ENCODE measurements around the gene NEDD4. TPM values are rescaled to one million over a fixed set of nuclear protein-coding genes. Genes with fewer than 3 reads are reported as not detected.
"Not testable (repeated sequence)": the region's sequence is repeated elsewhere in the genome, so short reads cannot be mapped to it uniquely, and the experiment has no call there.

NEDD4 gene
- total RNA-seq, 1 donor from 2014 or later, result 31.5 TPM

DNA sequence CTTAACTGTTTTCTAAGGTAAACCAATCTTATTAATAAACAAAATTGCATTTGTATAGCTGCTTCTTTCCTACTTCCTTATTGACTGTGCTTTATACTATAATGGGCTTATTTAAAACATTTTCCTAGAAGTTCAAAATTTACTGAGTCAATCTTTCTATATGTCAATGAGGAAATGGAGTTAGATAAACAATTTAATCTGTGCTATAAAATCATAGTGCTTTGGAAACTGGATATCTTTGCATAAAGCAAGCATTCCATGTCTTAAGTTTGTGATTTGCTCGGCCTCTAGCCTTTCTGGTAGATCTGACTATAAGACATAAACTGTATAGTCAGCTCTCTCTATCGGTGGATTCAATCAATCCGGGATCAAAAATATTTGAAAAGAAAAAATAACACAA, 99.6 kb downstream of the NEDD4 start:
- no peak for DNase-seq

DNA sequence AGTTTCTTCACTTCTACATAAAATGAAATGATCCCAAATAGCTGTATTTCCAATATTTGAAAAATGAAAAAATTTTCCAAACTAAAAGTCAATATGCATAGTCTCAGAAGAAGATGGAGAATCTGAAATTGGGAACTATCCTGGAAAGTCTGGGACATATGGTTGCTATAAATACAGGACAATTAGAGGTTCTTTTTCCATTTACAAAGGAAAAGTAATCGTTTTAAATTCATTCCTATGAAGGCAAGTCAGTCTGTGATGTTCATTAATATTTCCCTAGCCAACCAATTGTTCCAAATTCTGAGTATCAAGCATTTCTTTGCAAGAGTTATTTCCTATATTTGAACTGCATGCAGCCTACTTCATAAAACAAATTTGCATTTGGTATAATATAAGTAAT, 102.2 kb downstream of the NEDD4 start:
- no peak for DNase-seq

DNA sequence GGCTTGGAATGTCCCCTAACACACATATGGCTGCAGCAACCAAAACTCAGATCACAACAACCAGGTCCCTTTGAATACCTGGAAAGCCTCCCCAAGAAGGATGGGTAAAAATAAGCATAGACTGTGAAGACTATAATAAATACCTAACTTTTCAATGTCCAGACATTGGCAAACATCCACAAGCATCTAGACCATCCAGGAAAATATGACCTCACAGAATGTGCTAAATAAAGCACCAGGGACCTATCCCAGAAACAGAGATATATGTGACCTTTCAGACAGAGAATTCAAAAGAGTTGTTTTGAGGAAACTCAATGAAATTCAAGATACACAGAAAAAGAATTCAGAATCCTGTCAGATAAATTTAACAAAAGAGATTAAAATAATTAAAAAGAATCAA, 109.2 kb downstream of the NEDD4 start:
- DNase-seq, result peak; percentile 7

DNA sequence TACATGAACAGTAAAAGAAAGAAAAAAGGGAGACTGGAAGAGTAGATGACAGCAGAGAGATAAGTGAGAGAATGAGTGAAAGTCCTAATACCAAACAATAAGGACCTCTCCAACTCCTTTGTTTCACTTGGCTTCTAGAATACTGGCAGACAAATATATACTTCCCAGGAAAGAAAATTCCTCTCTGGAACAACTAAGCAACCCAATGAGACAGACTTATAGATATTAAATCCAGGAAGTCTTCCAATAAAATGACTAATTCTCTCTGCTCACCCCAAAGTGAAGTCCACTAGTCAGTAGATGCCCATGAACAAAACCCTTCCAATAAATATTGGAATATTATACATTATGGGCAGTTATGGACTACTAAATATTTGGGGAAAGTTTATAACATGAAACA, 114.2 kb downstream of the NEDD4 start:
- no peak for DNase-seq

DNA sequence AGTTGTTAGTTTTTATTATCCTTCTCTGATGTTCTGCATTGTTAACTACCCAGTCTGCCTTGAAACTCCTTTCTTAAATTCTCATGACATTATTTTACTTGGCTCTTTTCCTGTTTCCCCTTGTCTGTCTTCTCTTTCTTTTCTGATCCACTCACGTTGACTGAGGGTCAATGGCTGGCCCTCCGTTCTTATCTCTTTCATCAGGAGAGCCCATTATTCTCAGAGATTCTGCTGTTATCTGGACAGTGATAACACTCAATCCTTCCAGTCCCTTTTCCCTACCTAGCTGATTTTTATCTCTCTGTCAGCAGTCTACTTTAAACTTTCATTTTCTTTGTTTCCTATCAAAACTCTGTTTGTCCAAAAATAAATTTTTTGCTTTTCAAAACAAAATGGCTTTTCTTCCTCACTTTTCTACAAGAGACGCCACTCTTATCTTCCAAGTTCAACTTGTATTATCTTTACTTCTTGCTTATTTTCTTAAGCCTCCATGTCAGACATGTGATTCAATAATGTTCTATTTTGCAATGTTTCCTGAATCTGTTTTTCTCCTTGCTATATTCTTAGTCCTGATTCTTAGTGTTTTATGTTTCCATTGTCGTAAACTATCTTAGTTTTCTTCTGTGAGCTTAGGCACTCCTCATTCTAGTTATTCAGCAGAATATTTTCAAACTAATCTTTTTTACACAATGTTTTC, 120.2 kb downstream of the NEDD4 start:
- DNase-seq, result no peak

DNA sequence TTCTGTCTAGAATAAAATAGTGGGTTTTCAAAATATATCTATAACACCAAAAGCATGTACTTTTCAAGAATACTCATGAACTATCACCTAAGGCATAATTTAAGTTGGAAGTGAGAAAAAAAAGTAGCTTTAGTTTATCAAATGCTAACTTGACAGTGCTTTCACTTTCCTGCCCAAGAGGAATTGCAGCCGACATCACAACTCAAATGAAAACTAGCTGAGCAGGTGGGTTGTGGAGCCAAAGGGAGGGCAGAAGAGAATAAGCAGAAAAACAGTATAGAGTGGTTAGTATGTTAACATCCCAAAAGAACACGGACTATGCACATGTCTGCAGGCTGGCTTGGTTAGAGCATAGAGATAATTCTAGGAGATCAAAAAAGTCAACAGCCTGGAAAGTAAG, 120.9 kb downstream of the NEDD4 start:
- no peak for DNase-seq

DNA sequence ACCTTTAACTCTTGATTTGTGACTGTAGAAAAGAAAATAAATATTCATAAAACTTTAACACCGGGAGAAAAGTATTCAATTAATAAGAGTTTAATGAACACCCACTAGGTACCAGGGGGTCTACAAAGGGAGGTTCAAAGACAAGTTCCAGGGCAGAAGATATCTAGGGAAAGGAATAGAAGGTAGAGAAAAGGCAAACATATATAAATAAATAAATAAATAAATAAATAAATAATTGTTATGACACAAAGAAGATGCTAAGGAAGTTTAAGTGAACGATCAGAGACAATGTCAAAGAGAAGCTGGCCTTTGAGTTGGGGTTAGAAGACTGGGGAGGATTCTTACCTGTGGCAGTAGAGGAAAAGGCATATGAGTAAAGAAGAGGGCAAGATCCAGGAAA, 123.8 kb downstream of the NEDD4 start:
- no peak for DNase-seq

DNA sequence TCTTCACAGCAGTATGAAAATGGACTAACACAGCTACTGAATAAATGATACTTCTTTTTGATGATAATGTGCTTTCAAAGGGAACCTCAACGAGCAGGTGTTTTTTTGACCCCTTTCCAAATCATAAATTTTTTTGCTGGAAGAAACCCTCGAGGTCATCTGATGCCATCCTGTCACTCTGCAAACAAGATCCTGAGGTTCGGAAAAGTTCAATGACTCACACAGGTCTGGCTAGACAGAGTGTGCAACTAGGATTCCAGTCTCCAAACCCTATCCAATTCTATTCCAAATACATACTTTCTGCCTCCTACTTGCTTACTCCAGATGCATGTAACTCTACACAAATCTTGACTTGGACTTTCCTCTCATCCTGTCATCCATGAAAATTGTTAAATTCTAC, 124.7 kb downstream of the NEDD4 start:
- no peak for DNase-seq

DNA sequence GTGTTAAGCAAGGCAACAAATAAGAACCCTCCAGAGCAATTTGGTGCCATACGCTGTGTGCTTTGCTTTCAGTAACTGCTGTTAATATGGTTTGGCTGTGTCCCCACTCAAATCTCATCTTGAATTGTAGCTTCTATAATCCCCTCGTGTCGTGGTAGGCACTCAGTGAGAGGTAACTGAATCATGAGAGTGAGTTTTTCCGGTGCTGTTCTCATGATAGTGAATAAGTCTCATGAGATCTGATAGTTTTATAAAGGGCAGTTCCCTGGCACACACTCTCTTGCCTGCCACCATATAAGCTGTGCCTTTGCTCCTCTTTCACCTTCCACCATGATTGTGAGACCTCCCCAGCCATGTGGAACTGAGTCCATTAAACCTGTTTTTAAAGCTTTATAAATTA, 125.1 kb downstream of the NEDD4 start:
- DNase-seq, result not testable (repeated sequence)

DNA sequence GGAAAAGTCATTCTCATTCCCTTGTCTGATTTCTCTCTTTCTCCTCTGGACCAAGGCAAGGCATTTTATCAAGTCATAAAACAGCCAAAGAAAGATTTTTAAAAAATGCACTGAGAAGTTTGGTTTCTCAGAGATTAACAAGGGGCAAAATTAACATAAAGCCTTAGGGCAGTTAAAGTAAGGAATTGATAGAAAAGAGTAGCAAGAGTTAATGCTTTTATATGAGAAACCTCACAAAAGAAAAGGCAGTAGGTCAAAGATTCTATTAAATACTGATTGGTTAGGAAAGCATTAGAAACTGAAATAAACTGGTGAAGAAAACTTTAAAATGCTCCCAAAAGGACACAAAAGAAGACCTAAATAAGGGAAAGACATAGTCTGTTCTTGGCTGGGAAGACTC, 129.5 kb downstream of the NEDD4 start:
- no peak for DNase-seq

DNA sequence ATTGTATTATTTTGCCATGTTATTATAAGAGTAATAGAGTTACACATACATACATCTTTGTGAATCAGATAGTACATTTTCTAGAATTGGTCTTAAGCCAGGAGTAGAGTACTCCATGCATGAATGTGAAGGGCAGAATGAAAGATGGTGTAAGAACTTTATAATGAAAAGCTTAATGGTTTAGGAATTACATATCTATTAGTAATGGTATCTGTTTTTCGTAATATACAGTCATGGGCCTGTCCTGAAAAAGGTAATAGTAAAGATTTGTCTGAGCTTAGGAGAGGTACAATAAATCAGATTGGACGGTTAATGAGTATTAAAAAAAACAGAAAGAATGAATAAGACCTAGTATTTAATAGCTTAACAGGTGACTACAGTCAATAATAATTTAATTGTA, 132.3 kb downstream of the NEDD4 start:
- DNase-seq, result no peak

DNA sequence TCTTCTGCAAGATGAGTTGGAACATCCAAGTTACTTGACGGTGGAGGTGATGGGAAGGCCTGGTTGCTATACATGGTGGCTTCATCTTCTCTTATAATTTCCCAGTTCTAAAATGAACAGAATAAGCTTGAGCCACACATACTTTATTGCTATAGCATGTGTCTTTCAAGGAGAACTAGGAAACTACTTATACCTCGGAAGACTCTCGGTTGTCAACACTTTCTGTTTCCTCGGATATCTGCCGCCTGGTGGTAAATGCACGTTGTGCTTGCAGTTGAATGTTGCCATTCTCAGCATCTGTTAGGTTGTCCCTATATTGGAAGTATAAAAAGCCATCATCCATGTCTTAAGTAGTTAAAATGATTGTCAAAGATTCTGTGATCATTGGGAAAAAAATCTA, 132.9 kb downstream of the NEDD4 start:
- DNase-seq, result no peak

DNA sequence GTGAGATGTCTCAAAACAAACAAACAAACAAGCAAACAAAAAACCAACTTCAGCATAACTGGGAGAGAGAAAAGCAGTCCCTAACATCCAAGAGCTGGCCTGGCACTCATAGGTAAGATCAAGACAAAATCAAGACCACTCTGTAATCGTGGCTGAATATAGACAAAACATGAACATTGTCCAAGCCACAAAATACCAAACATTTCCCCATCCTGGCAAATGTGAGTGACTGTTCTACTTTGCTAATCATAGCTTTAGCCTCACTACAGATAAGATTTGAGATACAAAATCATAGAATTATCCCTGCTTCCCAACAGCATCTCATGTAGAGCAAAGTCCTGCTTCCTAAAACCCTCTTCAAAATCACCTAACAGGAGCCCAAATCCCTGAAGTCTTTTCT, 133.7 kb downstream of the NEDD4 start:
- DNase-seq, result no peak

DNA sequence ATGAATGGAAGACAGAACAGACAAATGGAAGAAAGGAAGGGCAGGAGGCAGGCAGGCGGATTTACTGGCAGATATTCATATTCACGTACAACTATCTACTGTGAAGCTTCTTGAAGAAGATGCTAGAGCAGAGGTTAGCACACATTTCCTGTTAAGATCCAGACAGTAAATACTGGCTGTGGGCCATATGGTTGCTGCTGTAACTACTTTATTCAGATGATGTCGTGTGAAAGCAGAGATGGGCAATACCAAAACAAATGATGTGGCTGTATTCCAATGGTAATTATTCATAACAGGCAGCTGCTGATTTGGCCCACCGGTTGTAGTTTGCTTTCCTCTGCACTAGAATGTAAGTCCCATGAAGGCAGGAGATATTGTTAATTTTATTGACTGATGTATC, 134.8 kb downstream of the NEDD4 start:
- DNase-seq, result no peak

DNA sequence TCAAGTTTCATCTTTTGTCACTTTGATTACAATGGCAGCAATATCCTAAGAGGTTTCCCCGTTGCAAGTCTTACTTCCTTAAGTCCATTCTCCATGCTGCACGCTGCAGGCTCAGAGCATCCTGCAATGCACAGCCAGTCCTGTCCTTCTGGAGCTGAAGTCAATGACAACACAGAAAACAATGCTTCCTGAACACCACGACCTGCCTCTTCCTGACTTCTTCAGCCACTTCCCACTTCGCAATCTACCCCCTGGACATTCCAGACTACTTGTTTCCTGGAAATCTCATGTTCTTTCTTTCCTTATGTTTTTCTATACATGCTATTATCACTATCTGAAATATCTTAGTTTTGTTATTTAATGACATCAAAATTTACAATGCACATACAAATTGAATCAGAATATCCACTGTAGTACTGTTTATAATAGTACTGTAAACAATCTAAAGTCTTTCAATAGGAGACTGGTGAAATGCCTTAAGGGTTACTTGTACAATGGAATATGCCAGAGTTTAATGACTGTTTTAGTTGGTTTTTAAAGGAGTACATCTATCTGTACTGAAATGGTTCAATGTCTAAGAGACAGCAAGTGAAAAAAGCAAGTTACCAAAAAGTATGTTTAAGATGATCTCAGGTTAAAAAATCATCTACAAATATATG, 136.8 kb downstream of the NEDD4 start:
- DNase-seq, result no peak

DNA sequence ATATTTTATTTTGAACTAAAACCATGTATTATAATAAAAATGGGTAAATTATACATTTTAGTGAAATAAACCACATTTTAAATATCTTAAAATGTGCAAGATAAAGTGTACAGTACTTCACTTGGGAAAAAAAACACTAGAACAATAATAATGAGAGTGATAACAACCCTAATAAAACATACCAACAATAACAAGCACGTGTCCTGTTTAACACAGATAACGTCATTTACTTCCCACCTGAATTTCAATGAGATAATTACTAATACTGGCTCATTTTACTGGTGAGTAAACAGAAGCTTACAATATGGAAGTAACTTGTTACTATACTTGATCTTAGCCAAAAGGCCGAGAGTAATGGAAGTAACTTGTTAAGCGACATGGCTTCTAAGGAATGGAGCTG, 140.3 kb downstream of the NEDD4 start:
- DNase-seq, result no peak

DNA sequence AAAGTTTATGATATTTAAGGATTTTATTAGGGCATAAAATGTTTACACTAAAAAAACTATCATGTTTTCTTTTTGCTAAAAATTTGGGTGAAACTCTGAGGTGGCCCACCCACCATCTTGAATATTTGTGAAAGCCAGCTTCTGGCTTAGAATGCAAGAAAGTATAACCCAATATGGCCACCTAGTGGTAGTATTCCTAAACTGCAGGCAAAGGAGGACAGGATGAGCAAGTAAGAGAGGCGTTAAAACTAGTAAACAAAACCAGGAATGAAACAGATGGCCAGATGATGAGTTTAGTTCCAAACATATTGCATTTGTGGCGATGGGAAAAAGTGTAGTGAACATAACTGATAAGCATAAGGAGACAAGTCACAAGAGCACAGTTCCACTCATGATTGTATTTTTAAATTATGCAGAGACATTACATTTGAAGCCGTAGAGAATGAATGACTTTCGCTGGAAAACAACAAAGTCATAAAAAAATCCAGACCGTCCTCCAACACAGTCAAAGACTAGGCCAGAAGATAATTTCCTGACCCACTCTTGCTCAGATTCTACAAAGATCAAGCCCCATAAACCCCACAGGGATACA, 147.2 kb downstream of the NEDD4 start:
- DNase-seq, result peak; percentile 91

DNA sequence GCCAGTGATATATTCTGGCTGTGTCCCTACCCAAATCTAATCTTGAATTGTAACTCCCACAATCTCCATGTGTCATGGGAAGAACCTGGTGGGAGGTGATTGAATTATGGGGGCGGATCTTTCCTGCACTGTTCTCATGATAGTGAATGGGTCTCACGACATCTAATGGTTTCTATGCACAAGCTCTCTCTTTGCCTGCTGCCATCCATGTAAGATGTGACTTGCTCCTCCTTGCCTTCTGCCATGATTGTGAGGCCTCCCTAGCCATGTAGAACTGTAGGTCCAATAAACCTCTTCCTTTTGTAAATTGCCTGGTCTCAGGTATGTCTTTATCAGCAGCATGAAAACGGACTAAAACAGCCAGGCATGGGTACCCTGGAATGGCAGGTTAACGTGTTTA, 150.5 kb downstream of the NEDD4 start:
- not testable (repeated sequence) for DNase-seq

DNA sequence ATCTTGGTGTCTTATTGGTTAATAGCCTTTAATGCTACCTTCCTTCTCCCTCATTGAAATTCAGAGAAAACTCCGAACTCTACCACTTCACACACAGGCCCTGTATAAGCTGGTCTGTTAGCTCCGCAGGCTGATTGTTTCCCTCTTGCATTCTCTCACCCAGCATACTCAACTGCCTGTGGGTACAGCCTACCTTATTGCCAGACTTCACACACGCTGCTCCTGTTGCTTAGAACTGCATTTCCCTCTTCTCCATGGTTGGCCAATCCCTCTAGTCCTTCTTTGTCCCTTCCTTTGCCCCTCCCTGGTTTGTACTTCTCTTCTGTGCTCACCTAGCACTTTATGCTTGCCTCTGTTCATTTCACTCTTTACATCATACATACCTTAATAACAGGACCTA, 157.5 kb downstream of the NEDD4 start:
- no peak for DNase-seq

DNA sequence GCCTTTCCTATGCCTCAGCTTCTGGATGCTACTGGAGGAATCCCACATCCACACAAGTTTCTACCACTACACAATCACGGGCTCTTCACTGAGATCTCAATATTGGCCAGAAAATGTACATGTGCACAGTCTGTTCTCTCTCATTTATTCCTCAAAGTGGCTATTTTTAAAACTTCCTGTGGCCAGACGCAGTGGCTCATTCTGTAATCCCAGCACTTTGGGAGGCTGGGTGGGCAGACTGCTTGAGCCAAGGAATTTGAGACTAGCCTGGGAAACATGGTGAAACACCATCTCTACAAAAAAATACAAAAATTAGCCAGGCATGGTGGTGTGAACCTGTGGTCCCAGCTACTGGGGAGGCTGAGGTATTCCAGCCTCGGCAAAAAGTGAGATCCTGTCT, 159.1 kb downstream of the NEDD4 start:
- DNase-seq, result no peak

DNA sequence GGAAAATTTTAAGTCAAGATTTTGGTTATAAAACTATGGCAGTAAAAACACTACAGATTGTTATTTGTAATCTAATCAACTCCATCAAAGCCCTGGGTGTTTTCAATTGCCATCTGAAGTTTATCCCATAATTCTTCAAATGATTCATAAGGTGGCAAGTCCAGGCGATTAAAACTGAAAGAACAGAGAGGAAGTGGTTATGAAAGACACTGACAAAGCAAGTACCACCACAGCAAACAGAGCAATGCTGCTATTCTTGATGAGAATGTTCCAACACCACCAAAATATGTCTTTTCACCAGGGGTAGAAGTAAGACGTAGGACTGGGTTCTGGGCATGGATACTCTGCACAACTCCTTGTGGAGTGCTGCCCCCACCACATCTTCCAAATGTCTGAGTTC, 163.6 kb downstream of the NEDD4 start:
- DNase-seq, result no peak

DNA sequence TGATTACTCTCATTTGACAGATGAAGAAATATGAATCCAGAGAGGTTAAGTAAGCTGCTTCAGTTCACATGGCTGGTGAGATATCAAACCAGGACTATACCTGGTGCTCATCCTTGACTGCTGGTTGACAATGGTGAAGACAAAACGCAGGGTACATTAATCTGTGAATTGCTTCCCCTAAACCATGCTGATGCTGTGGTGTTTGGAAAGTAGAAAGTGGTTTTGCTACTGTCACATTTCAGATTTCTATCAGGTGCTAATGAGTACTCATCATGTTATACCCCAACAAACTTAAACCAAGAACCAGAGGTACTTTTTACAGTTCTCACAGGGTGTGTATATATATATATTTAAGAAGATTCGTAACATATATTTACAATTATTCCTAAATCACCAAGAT, 165.5 kb downstream of the NEDD4 start:
- DNase-seq, result no peak

DNA sequence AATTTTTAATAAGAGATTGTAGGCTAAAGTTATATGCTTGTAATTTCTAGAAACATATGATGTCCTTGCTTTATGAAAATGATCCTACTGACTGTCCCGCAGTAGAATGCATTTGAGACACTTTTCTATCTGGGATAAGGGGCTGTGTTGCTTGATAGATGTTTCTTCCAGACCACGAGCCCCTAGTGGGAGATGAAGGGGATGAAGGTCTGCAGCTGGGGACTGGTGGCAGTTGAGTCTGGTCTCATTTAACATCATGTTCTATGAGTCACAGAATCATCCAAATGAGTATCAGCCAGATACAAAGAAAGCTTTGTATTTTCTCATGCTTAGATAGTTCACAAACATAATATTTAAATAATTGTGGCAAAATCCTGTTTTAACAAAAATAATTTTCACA, 166.2 kb downstream of the NEDD4 start:
- DNase-seq, result no peak

Measured in tongue (tissue), 2 donors.